Stimulated activated CD4-positive, alpha-beta T cell treated with anti-CD3 and anti-CD28 coated beads, Interleukin-12 subunit alpha, Interleukin-12 subunit beta, amount 100 ng/mL, for 24 hours (primary cell): ENCODE data around the gene PDPK1.
"Not testable (repeated sequence)": the region's sequence is repeated elsewhere in the genome, so short reads cannot be mapped to it uniquely, and the experiment has no call there.

ENCODE experiments used
- DNase-seq, 2 experiments: peaks; one replicate each; pipeline ENCODE4 v3.0.0-alpha.2; 2020; ENCODE audit warnings: low read depth in 2 of 2

PDPK1 gene

GRCh38 chr16:2540912-2541311 lies 3.1 kb downstream of the PDPK1 start:
- DNase-seq: not testable (repeated sequence)

- DNase-seq: not testable (repeated sequence)
Measured at GRCh38 chr16:2541409-2541808, 3.6 kb downstream of the PDPK1 start.

DNA sequence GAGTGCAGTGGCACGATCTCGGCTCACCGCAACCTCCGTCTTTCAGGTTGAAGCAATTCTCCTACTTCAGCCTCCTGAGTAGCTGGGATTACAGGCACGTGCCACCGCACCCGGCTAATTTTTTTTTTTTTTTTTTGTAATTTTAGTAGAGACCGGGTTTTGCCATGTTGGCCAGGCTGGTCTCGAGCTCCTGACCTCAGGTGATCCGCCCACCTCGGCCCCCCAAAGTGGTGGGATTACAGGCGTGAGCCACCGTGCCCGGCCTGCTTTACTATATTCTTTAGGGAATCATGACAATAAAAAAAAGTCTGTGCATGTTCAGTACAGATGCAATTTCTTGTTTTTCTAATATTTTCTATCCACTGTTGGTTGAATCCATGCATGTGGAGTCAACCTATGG lies 6.0 kb downstream of the PDPK1 start:
- DNase-seq: not testable (repeated sequence)

GRCh38 chr16:2550283-2550878 lies 12.6 kb downstream of the PDPK1 start:
- not testable (repeated sequence) for DNase-seq

GRCh38 chr16:2551420-2551889 lies 13.6 kb downstream of the PDPK1 start:
- not testable (repeated sequence) for DNase-seq

GRCh38 chr16:2554709-2555425 lies 17.0 kb downstream of the PDPK1 start:
- not testable (repeated sequence) for DNase-seq

DNA sequence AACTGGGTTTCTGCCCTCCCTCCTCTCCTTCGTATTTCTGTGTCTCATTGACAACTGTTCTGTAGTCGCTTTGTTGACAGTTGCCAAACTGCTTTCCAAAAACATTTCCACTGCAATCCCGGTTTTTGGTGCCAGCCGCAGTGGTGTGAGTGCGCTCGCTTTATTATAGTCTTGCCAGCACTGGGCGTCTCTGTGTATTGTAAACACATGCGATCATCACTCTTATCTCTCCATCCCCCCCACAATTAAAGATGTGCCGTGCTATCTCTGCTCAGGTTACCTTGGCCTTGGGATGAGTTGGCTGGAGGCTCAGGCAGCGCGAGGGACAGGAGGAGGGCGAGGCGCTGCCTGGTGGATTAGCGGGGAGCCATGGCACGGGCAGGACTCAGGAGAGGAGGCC lies 19.3 kb downstream of the PDPK1 start:
- not testable (repeated sequence) for DNase-seq

- not testable (repeated sequence) for DNase-seq
Measured at GRCh38 chr16:2560131-2560797, 22.4 kb downstream of the PDPK1 start.

- DNase-seq: peak; percentile 40 to 60
Measured at GRCh38 chr16:2560798-2561133, 22.9 kb downstream of the PDPK1 start.

- DNase-seq: not testable (repeated sequence)
Measured at GRCh38 chr16:2567506-2567905, 29.7 kb downstream of the PDPK1 start.

DNA sequence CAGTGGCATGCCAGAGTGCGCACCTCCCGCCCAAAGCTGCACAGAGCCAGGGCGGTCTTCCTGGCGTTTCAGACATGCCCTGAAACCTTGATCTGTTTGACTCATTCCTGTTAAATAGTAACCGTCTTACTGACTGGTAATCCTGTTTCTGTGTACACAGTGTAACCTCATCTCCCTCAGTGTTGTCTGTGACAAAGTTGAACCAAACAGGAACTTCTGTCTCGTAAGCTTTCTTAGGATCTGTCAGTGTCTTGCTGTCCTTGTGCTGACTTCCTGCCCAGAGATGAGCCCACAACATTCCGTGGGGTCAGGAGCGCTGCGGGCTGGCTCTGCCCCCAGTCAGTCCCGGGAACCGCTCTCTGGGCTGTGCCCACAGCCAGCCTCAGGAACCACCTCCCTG lies 30.8 kb downstream of the PDPK1 start:
- not testable (repeated sequence) for DNase-seq

DNA sequence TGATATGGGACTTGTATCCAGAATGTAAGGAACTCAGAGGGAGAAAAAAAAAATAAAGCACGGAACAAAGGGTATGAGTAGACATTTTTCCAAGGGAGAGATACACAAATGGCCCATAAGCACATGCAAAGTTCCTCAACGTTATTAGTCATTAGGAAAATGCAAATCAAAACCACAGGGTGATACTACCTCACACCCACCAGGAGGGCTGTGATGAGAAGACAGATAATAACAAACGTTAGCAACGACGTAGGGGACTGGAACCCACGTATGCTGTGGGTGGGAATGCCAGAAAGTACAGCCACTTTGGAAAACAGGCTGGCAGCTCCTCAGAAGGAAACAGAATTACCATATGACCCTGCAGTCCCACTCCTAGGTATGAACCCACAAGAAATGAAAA lies 34.9 kb downstream of the PDPK1 start:
- not testable (repeated sequence) for DNase-seq

DNA sequence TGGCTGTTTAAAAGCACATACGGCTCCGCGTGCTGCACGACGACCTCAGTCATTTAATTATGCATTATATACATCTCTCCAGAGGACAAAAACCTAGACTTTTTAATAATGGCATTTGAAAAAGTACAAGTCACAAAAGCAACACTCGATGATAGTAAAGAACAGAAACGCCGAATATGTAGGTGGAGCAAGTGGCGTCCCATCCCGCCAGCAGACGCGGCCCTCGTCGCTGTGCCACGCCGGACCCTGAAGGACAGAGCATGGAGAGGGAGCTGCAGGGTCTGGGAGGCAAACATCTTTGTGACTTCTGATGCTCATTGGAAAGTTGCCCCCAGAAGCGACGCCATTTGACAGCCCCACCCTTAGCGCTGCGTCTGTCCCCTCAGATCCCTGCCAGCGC lies 38.0 kb downstream of the PDPK1 start:
- DNase-seq: not testable (repeated sequence)

DNA sequence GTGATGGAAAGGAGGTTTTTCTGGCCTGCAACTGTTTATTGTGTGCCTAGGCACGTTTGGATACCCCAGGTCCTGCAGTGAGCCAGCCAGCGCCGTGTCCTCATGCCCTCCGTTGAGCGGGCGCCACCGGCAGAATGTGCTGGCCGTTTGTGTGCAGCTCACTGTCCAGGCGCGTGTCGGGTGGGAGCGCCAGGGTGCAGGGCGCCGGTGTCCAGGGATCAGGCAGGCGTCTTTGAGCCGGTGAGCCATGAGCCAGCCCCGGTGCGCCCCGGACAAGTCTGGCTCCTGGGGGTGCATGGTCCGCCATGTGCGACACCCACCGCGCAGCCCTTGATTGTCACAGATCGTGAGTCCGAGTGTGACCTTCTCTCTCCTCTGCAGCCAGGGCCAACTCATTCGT lies 39.2 kb downstream of the PDPK1 start:
- DNase-seq: not testable (repeated sequence)

DNA sequence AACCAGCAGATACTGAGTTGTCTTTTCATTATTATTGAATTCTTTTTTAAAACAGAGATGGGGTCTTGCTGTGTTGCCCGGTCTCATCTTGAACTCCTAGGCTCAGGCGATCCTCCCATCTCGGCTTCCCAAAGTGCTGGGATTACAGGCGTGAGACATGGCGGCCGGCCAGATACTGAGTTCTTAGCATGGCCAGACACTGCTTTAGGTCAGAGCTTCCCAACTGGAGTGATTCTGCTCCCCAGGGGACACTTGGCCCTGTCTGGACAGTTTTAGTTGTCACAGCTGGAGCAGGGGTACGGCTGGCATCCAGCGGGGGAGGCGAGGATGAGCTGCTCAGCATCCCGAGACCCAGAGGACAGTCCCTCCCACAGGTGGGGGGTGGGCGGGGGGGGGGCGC lies 41.1 kb downstream of the PDPK1 start:
- DNase-seq: not testable (repeated sequence)

DNA sequence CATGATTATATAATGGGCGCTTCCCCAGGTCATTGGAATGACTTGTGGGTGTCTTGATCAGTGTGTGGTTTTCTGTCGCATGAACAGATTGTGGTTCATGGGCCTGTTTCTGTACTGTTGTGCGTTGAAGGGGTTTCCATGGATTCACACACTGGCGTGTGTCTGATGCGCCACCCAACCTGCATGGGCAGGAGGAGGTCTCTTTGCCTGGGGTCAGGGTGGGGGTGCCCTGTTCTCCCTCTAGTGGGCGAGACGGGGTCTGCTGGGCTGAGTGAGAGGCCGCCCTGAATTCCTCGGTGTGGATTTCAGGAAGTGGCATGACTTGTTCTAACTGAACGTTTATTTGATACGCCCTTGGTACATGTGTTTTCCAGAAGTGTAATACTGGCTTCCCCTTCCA lies 42.3 kb downstream of the PDPK1 start:
- not testable (repeated sequence) for DNase-seq

DNA sequence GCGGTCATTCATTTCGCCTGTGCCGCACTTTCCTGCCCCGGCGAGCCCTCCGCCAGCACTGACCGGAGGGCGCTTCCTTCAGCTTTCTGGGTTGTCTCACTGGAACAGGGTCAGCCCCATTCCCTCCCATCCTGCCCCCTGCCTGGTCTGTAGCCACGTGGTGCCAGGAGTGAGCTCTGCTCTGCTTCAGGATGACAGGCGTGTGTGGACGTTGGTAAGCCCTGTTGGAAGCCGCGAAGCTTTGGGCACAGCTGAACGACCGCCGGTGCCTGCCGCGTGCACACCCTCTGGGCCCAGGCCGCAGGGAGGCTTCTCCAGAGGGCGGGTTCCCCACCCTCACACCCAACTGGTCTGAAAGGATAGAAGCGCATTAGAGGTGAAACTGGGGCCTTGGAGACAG lies 43.0 kb downstream of the PDPK1 start:
- DNase-seq: not testable (repeated sequence)

- DNase-seq: no peak
Measured at GRCh38 chr16:2584729-2585650, 47.2 kb downstream of the PDPK1 start.

DNA sequence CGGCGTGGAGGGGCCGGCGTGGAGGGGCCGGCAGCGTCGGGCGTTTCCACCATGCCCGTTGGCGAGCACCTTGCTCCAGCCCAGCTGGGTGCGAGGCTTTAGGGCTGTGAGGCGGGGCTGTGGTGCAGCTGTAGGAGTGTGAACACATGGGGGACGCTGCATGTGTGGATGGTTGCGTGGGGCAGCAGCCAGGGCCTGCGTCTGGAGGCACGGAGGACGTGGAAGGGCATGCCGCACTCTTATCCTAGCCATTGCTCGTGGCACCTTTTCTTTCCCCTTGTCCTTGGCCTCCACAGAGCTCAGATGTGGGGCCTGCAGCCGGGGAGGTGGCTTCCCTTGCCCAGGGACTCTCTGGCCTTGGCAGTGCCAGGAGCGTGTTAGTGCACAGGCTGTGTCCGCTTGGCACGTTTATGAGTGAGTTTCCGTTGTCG lies 47.8 kb downstream of the PDPK1 start:
- no peak for DNase-seq

DNA sequence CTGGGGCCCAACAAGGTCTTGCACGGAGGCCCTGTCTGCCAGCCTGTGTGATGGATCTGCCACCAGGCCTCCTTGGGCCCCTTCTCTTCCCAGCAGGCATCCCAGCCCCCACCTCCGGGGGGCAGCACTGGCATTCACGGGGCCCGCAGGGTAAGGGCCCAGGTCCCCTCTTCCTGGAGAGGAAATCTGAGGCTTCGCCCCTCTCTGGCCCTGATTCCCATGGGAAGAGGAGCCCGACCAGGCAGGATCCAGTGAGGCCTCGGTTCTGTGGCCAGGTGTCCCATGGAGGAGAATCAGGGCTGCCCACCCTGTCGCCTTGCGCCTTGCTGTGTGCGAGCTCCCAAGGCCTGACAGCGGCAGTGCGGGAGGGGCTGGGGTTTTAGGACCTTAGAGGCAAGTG lies 48.4 kb downstream of the PDPK1 start:
- DNase-seq: no peak

DNA sequence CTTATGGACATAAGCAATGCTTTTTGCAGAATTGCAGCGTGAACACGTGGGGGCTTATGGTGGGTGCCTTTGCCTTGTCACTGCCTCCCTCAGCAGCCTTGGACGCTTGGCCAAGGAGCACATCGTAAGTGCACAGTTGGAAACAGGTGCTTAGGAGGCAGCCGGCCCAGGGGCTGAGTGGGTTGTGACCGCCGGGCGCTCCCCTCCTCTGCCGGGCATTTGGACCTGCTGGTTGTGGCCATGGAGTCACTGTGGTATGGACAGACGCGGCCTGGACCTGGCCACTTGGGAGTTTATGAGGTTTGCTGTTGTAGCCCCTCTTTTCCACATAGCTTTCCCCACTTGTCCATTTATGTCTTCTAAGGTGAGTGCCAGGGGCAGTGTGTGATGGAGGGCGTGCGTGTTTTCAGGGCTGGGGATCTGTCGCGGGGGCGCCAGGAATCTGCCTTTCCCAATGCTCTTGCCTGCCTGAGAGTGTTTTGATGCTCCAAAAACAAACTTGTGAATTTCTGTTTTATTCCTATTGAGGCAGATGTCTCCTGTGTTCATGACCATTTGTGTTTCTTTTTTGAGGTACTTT lies 49.2 kb downstream of the PDPK1 start:
- DNase-seq: no peak
